Stimulated activated CD4-positive, alpha-beta T cell treated with anti-CD3 and anti-CD28 coated beads, TNF-alpha, amount 100 ng/mL, for 48 hours (primary cell): Measurements from ENCODE around the gene CLDN25.

Experiments
- DNase-seq, 3 donors: peaks; one replicate each; pipeline ENCODE4 v3.0.0-alpha.2; 2020; ENCODE audit warnings: low read depth in 3 of 3

Gene CLDN25

GRCh38 chr11:113808931-113809330 is 29.3 kb downstream of the CLDN25 start:
- DNase-seq = no peak

- no peak for DNase-seq
Measured at GRCh38 chr11:113814181-113814580, 34.6 kb downstream of the CLDN25 start.

DNA sequence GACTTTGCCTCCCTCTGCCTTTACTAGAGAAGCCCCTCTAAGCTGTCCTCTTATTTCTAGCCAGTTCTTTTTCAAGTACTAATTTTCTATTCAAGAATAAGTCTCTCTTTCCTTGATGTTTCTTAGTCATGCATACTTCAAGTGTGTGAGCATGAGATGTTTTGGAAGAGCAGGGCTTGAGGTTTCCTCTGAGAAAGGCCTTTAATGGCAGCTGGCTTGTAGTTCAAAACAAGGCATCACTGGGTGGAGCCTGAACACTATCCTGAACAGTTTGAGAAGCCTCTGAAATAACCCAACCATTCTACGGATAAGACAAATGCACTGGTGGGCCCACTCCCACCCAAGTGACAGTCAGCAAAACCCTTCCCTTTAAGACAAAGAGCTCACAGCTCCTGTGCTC is 37.6 kb downstream of the CLDN25 start:
- no peak for DNase-seq

GRCh38 chr11:113817626-113818025 is 38.0 kb downstream of the CLDN25 start:
- DNase-seq = no peak

DNA sequence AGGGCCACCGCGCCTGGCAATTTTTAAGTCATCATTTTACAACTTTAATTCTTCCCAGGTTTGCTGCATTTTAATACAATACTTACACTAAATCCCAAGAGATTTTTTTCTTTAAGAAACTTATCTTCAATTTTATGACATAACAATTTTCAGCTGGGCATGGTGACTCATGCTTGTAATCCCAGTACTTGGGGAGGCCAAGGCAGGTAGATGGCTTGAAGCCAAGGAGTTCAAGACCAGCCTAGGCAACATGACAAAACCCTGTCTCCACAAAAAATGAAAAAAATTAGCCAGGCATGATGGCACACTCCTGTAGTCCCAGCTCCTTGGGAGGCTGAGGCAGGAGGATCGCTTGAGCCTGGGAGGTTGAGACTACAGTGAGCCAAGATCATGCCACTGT is 38.8 kb downstream of the CLDN25 start:
- DNase-seq = no peak

DNA sequence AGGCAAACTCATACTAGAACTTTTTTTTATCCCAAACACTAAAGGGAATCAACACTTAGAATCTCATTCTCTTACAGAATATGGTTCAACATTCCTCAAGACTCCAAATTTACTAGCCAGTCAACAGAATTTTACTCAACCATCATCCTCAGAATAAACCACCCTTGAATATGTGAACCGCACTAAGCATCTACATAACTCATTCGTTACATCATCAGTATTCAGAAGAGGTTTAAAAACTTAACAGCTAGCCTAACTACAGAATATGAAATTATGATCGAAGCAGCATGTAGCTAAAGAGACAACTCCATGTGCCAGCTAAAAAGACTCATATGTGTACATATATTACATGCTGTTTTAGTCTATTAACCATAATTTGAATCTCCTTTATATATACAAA is 47.9 kb downstream of the CLDN25 start:
- no peak for DNase-seq

- DNase-seq = no peak
Measured at GRCh38 chr11:113828191-113828590, 48.6 kb downstream of the CLDN25 start.

DNA sequence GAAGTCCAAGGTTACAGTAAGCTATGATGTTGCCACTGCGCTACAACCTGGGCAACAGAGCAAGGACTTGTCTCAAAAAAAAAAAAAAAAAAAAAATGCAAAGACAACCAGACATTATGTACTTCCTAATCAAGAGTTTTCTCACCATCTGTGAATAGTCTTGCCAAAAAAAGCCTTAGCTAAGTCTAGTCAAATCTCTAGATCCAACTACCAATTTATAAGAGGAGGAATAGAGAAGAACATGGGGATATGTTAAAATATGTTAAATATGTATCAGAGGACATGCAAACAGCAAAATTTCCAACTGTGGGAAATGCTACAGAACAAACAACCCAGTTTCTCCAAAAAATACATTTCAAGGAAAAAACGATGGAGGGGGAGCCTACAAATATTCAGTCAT is 50.2 kb downstream of the CLDN25 start:
- DNase-seq = no peak
